Ammon's horn (tissue), 1 donor: ENCODE data around the gene PSMB1.
"Not testable (repeated sequence)": the region's sequence is repeated elsewhere in the genome, so short reads cannot be mapped to it uniquely, and the experiment has no call there.

Source experiments
- DNase-seq: peaks from one replicate; pipeline ENCODE4 v3.0.0-alpha.2; 2016; ENCODE audit warnings: low spot score

PSMB1 gene

DNA sequence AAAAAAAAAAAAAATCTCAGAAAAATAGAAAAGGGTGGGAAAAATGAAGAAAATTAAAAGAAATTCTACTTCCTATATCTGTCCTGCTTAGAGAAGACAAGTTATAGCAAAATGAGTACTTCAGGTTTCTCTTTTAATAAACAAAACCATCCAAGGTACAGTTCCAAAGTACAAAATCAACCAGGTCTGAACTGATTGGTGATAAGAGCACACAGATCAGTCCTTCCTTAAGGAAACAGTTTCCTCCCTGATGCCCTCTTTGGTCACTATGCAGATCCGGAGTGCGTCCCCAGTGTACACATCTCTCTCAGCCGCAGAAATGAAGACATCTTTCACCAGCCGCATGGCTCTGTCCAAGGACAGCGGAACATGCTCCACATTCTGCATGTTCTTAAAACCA lies 18.1 kb downstream of the PSMB1 start:
- DNase-seq = no peak

DNA sequence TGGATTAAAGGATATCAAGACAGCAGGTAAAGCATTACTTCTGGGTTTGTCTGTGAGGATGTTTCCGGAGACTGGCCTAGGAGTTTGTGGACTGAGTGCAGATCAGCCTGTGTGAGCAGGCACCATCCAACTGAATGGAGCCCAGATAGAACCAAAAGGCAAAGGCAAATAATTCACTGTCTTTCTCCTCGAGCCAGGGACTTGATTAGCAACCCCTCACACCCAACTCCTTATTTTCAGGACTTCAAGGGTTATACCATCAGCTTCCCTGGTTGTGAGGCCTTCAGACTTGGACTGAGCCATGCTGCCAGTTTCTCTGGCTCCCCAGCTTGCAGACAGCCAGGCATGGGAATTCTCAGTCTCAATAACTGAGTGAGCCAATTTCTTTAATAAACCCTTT lies 19.3 kb downstream of the PSMB1 start:
- DNase-seq = no peak

DNA sequence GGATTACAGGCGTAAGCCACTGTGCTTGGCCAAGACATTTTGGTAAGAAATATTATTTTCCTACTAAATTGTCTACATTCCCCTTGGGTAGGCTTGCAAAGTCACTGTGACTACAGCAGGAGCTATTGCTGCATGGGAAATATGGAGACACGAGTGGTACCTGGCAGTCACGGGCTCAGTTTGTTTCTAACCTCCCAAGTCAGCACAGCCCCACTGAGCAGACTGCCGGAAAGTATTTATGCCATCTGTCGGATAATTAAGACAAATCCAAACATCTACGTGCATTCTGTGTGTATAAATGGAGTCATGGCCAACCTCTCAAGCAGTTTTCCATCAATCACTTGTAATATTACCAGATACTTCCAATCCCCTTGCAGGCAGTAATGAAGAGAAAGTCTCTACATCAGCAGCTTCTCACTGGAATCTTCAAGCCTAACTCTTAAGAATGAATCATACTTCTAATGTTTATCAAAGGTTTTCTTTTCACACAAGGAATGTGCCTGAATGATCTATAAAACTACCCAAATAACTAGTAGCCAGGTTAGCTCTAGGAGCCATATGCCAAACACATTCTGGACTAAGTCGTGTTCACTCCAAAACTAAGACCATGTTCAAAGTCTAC lies 20.1 kb downstream of the PSMB1 start:
- no peak for DNase-seq

DNA sequence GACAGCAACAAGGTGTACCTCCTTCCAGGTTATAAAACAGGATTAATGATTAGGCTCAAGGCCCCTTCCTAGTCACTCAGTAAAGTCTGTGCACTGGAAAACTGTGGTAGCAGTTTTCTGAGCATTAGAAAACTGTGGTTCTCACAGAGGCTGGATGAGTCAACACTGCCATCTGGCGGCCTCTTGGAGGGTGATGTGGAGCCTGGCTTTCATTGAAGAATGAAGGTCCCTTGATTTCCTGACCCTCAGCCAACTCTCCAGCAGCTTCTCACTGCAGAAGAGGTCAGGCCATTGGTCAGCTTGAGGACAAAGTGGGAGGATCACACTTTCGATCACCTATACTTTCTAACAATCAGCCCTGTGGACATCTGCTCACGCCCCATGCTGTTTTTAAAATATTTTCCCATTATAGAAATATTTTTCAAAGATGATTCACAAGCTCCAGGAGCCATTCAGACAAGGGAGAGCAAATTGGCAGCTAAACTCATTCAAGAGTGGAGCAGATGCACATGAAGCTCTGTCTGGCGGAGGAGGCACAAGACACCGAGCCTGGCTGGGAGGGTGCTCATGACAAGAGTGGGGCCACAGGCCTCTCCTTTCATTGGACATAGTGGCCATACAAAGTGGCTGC lies 23.2 kb downstream of the PSMB1 start:
- DNase-seq = peak; percentile 88

DNA sequence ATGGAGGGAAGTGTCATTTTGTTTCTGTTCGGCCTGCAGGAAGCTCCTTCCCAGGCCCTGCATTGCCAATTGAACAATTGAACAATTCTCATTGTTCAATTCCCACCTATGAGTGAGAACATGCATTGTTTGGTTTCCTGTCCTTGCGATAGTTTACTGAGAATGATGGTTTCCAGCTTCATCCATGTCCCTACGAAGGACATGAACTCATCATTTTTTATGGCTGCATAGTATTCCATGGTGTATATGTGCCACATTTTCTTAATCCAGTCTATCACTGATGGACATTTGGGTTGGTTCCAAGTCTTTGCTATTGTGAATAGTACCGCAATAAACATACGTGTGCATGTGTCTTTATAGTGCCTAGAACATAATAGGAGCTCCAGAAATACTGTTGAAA lies 25.1 kb downstream of the PSMB1 start:
- not testable (repeated sequence) for DNase-seq

DNA sequence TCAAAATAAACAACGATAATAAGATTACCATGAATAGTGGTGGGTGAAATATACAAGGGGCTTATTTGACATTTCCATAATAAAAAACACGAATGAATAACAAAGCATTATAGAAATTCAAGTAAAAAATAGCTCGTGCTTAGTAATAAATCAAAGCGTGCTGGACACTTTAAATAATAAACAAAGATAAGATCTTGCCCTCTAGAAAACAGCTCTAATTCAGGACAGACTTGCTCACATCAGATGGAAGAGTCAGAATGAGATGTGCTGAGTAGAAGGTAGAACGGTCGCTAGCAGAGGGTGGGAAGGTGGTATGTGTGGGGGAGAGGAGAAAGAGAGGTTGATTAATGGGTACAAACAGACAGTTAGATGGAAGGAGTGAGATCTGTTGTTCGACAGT lies 27.3 kb downstream of the PSMB1 start:
- DNase-seq = no peak

DNA sequence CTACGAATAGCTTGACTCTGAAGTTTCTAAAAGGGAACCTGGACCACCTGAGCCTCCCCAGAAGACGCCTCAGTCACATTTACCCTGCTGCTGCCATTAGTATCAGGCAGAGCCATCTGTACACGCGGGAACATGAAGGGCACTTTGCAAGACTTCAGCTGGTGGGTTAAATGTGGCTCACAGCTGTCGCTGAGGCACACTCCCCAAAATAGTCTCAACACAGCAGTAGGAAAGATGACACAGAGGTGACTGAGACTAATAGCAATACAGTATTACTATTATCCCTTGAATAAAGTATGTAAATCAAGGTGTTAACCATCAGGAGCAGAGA lies 29.0 kb downstream of the PSMB1 start:
- peak; percentile 19 for DNase-seq

DNA sequence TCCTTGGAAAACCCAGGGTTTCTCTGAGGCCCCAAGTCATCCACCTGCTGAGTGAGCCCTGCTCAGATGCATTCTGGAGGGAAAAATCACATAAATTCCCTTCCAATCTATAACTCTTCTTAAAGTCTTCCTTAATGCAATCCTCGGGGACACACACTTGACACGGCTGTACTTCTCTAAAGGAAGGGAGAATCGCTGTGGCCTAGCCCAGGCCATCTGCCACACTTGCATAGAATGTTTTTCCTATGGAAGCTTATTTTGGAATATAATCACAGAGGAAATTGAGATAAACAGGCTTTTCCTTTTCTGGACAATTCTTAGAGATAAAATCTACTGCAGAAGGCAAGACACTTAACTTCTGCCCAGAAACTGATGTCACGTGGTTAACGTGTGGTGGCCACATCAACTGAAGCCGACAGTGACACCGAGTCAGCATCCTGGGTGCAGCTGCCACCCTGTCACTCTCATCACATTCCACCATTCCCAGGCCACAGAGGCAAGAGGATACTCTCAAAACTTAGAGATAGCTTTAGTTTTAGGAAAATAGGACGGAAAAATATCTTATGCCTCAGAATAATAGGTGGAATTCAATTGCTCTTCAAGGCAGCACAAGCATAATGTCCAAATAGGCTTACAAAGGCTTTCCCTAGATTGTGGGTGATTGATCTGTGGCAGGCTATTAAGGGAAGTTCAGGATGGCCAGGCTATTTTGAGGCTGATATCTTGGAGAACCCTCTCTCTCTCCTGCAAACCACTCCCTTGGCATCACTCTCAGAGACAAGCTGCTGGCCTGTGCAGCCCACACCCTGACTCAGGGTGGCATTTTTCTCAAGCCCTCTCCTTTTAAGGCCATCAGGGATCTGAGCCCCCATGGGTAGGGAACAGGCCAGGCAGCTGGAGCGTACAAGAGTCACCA lies 29.6 kb downstream of the PSMB1 start:
- no peak for DNase-seq

DNA sequence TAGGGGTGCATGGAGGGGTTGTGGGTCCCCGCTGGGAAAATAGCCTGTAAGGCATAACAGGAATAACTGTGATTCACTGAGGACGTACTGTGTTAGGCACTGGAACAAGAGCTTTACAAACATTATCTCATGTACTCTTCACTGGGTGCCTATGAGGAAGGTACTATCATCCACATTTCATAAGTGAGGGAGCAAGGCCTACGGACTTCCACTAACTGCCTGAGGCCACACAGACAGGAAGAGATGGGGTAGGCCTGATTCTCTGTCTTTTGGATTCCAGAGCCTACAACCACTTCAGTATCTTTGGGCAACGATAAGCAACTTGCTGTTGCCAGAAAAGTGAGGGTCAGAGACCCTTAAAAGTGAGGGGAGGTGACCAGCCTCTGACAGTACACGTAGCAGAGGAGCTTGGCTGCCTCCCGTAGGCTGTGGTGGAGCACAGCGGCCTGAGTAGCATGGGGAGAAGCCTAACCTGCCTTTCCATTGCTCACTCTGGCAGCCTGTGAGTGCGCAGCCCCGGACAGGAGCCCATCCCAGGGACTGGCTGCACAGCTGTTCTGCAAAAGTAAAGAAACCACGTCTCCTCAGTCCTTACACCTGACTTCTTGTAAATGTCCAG lies 30.4 kb downstream of the PSMB1 start:
- no peak for DNase-seq

DNA sequence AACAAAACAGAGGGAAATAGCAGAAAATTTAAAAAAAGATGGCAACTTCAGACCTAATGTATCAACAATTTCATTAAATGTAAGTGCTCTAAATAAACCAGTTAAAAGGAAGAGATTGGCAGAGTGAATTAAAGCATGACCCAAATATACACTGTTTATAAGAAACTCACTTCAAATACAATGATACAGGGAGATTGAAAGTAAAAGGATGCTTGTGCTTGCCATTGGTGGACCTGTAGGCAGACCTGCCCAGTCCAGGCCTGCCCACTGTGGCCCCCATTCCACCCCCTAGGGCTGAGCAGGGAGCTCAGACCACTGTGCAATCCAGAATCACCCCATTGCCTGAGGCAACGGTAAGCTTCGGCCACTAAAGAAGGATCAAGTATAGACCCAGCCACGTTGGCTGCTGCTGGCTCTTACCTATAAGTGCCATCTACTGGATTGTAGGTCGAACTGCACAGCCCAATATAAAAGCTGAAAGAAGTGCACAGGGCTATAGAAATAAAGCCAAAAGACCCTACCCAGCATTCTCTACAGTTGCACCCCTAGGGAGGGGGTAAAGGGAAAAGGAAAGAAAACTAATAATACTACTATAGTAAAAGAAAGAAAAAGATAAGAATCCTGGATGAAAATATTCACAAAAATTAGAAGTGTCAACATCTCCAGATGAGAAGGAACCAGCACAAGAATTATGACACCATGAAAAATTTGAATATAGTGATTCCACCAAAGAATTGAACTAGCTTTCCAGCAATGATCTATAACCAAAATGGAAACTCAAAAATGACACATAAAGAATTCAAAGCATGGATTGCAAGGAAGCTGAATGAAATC lies 36.1 kb downstream of the PSMB1 start:
- peak; percentile 34 for DNase-seq

DNA sequence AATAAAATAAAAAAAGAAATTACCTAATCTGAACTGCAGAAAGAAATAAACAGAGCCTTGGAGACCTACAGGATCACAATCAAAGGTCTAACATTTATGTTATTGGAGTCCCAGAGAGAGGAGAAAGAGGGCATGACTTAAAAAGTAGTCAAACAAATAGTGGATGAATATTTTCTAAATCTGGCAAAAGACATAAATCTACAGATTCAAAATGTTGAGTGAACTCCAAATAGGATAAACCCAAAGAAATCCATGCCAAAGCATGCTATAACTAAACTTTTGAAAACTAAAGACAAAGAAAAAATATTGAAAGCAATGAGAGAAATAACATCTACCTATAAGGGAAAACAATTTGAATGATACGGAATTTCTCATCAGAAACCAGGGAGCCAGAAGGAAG lies 38.2 kb downstream of the PSMB1 start:
- DNase-seq = no peak

DNA sequence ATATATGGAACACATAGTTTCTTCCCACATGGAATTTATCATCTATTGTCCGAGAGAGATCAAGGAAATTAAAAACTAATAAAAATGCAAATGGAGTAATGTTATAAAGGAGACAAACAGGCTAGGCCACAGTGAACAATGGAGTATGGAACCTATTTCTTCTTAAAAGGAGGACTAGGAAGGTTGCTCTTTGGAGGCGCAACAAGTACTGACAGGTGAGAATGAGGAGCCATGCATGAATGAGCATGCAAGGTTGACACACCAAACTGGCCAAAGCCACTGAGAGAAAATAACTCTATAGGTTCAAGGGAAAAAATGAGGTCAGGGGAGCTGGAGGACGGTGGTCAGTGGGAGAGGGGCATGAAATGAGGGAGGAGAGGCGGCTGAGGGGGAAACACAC lies 40.9 kb downstream of the PSMB1 start:
- DNase-seq = no peak

DNA sequence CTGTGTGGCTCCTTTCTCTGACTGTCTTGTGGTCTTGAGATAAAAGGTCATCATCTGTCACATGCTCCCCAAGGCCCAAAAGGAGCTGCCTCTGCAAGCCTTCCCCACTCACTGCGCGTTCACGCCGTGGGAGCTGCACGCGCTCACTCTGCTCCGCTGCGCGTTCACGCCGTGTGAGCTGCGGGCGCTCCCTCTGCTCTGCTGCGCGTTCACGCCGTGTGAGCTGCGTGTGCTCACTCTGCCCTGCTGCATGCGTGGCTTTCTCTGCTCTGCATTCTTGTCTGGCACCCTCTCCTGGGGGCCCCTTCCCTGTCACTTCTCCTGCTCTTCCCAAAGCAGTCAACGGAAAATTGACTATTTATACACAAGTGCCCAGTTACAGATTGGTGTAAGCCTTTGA lies 42.5 kb downstream of the PSMB1 start:
- DNase-seq = no peak

DNA sequence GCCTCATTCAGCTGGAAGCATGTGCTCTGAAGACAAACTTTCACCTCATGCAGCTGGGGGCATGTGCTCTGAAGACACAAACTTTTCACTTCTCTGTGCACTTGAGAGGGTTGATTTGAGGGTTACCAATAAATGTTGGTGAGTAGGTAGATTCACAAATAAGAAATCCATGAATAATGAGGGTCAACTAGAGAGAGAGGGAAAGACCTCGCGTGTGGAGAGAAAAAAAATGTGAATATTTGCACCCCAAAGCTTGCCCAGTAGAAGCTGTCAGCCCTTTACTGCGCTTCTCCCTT lies 43.4 kb downstream of the PSMB1 start:
- no peak for DNase-seq

DNA sequence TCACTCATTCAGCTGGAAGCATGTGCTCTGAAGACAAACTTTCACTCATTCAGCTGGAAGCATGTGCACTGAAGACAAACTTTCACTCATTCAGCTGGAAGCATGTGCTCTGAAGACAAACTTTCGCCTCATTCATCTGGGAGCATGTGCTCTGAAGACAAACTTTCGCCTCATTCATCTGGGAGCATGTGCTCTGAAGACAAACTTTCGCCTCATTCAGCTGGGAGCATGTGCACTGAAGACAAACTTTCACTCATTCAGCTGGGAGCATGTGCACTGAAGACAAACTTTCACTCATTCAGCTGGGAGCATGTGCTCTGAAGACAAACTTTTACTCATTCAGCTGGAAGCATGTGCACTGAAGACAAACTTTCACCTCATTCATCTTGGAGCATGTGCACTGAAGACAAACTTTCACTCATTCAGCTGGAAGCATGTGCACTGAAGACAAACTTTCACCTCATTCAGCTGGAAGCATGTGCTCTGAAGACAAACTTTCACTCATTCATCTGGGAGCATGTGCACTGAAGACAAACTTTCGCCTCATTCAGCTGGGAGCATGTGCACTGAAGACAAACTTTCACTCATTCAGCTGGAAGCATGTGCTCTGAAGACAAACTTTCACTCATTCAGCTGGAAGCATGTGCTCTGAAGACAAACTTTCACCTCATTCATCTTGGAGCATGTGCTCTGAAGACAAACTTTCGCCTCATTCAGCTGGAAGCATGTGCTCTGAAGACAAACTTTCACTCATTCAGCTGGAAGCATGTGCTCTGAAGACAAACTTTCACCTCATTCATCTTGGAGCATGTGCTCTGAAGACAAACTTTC lies 44.0 kb downstream of the PSMB1 start:
- DNase-seq = not testable (repeated sequence)

DNA sequence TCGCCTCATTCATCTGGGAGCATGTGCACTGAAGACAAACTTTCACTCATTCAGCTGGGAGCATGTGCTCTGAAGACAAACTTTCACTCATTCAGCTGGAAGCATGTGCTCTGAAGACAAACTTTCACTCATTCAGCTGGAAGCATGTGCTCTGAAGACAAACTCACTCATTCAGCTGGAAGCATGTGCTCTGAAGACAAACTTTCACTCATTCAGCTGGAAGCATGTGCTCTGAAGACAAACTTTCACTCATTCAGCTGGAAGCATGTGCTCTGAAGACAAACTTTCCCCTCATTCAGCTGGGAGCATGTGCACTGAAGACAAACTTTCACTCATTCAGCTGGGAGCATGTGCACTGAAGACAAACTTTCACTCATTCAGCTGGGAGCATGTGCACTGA lies 44.8 kb downstream of the PSMB1 start:
- DNase-seq = not testable (repeated sequence)

DNA sequence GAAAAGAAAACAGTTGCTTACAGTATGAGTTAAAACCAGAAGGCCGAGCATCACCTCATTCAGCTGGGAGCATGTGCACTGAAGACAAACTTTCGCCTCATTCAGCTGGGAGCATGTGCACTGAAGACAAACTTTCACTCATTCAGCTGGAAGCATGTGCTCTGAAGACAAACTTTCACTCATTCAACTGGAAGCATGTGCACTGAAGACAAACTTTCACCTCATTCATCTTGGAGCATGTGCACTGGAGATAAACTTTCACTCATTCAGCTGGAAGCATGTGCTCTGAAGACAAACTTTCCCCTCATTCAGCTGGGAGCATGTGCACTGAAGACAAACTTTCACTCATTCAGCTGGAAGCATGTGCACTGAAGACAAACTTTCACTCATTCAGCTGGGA lies 45.4 kb downstream of the PSMB1 start:
- DNase-seq = not testable (repeated sequence)

DNA sequence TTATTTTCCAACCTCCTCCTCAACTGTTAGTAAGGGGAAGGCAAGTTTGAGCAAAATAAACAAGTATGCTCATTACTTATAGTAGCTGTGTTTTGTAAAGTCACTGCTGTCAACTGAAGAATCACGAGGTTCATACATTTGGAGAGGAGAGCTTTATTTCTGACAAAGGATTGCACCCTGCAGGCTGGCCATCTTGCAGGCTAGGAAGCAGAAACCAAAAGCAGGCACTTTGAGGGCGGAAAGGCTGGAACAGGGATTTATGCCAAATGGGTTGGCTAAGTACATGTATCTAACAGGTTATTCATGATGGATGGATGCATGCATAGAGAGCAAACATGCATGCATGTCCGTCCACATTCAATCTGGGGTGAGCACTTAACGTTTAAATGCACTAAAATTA lies 46.7 kb downstream of the PSMB1 start:
- no peak for DNase-seq

DNA sequence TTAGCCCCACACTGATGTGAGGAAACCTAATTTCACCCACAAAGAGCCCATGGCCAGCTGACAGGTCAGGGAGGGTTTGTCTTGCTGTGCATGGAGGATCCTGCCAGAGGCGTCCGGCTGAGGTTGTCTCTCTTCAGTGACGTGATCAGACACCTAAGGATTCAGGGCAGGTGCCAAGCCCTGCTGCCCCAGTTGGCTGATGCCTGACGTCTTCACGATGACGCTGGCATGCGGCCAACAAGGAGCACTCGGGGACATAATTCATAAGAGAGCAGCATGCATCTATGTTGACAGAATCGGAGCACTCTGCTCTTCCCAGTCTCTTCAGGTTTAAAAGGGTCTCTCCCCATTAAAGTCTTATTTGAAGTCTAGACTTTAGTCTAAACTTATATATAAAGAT lies 47.8 kb downstream of the PSMB1 start:
- DNase-seq = peak; percentile 7

DNA sequence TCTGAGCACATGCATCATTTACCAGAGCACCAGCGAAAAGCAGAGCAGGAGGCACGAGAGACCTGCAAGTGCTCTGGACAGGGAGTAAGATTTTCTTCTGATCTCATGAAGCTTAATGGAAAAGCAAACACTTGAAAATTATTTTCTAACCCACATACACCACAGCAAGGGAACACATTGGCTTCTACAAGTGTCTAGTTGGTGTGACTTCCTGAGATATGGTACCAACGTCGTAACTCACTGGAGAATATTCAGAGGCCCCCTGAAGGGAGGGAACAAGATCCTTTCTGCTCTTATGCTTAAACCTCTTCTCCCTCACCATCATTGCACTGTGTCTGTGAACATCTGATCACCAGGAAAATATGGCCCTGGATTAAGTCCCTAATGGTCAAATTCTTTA lies 48.6 kb downstream of the PSMB1 start:
- DNase-seq = no peak

DNA sequence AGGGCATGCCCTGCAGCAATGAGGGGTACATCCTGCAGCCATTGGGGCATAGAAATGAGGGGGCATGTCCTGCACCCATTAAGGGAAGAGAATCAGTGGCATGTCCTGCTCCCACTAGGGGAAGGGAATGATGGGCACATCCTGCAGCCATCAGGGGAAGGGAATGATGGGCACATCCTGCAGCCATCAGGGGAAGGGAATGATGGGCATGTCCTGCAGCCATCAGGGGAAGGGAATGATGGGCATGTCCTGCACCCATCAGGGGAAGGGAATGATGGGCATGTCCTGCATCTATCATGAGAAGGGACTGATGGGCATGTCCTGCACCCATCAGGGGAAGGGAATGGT lies 49.7 kb downstream of the PSMB1 start:
- DNase-seq = no peak
